ENCODE measurements around the gene EIF5AL1.

Gene EIF5AL1

GRCh38 chr10:79482741-79483140 lies 29.6 kb upstream of the EIF5AL1 start:
- Histone ChIP-seq H3K9me3 (ENCODE audit: insufficient read depth, low read depth, low read length) (peaks cover 3% of the 10 kb centered on the region; the same call in 1 of the 2 replicates), H3K36me3 (ENCODE audit: insufficient read depth, low read length) (no peaks in the 10 kb centered on the region), H3K27me3 (ENCODE audit: insufficient read depth, low read length, poor library complexity, severe bottlenecking) (no peaks in the 10 kb centered on the region), H3K79me2 (ENCODE audit: insufficient read depth, low read length) (no peaks in the 10 kb centered on the region), H4K20me1 (ENCODE audit: insufficient read depth, low read length, poor library complexity, severe bottlenecking) (no peaks in the 10 kb centered on the region), H3K9ac (ENCODE audit: low read depth, low read length, poor library complexity, severe bottlenecking) (no peak overlapping the region), H3K4me1 (ENCODE audit: insufficient read depth, low read length, poor library complexity, severe bottlenecking) (no peaks in the 10 kb centered on the region), H3K4me3 (ENCODE audit: low read length, poor library complexity, severe bottlenecking) (no peak overlapping the region), H3K9me2 (replicated peaks; ENCODE audit: low read depth, low read length) (no peaks in the 10 kb centered on the region), H2AFZ (ENCODE audit: low read length) (peak overlapping the region; percentile 82; the same call in 1 of the 2 replicates), H3K4me2 (ENCODE audit: low read depth, low read length, poor library complexity, severe bottlenecking) (no peak overlapping the region), H3F3A (ENCODE audit: low read depth) (no peaks in the 10 kb centered on the region)
- TF ChIP-seq EZH2phosphoT487 (IDR thresholded peaks at IDR 0.05; ENCODE audit: borderline replicate concordance) (no peak), CTCF (conservative IDR thresholded peaks at IDR 0.05; ENCODE audit: low read length) (no peak)

GRCh38 chr10:79483299-79483698 lies 29.0 kb upstream of the EIF5AL1 start:
- Histone ChIP-seq H4K20me1 (ENCODE audit: insufficient read depth, low read length, poor library complexity, severe bottlenecking) (no peaks in the 10 kb centered on the region), H2AFZ (ENCODE audit: low read length) (no peak overlapping the region), H3K4me3 (ENCODE audit: low read length, poor library complexity, severe bottlenecking) (no peak overlapping the region), H3K4me2 (ENCODE audit: low read depth, low read length, poor library complexity, severe bottlenecking) (no peak overlapping the region), H3K79me2 (ENCODE audit: insufficient read depth, low read length) (no peaks in the 10 kb centered on the region), H3F3A (ENCODE audit: low read depth) (no peaks in the 10 kb centered on the region), H3K27me3 (ENCODE audit: insufficient read depth, low read length, poor library complexity, severe bottlenecking) (no peaks in the 10 kb centered on the region), H3K9me2 (replicated peaks; ENCODE audit: low read depth, low read length) (no peaks in the 10 kb centered on the region), H3K9me3 (ENCODE audit: insufficient read depth, low read depth, low read length) (peaks cover 3% of the 10 kb centered on the region; the same call in 1 of the 2 replicates), H3K9ac (ENCODE audit: low read depth, low read length, poor library complexity, severe bottlenecking) (no peak overlapping the region), H3K4me1 (ENCODE audit: insufficient read depth, low read length, poor library complexity, severe bottlenecking) (no peaks in the 10 kb centered on the region), H3K36me3 (ENCODE audit: insufficient read depth, low read length) (no peaks in the 10 kb centered on the region)
- TF ChIP-seq EZH2phosphoT487 (IDR thresholded peaks at IDR 0.05; ENCODE audit: borderline replicate concordance) (no peak), CTCF (conservative IDR thresholded peaks at IDR 0.05; ENCODE audit: low read length) (no peak)

GRCh38 chr10:79483948-79484347 lies 28.4 kb upstream of the EIF5AL1 start:
- TF ChIP-seq CTCF (conservative IDR thresholded peaks at IDR 0.05; ENCODE audit: low read length): no peak
- TF ChIP-seq EZH2phosphoT487 (IDR thresholded peaks at IDR 0.05; ENCODE audit: borderline replicate concordance): no peak
- Histone ChIP-seq H3K4me2 (ENCODE audit: low read depth, low read length, poor library complexity, severe bottlenecking) (no peak overlapping the region), H3F3A (ENCODE audit: low read depth) (no peaks in the 10 kb centered on the region), H3K9me2 (replicated peaks; ENCODE audit: low read depth, low read length) (no peaks in the 10 kb centered on the region), H3K9ac (ENCODE audit: low read depth, low read length, poor library complexity, severe bottlenecking) (no peak overlapping the region), H3K79me2 (ENCODE audit: insufficient read depth, low read length) (no peaks in the 10 kb centered on the region), H3K27me3 (ENCODE audit: insufficient read depth, low read length, poor library complexity, severe bottlenecking) (no peaks in the 10 kb centered on the region), H3K4me3 (ENCODE audit: low read length, poor library complexity, severe bottlenecking) (no peak overlapping the region), H3K36me3 (ENCODE audit: insufficient read depth, low read length) (no peaks in the 10 kb centered on the region), H2AFZ (ENCODE audit: low read length) (no peak overlapping the region), H3K9me3 (ENCODE audit: insufficient read depth, low read depth, low read length) (peaks cover 3% of the 10 kb centered on the region; the same call in 1 of the 2 replicates), H3K4me1 (ENCODE audit: insufficient read depth, low read length, poor library complexity, severe bottlenecking) (peaks cover 3% of the 10 kb centered on the region), H4K20me1 (ENCODE audit: insufficient read depth, low read length, poor library complexity, severe bottlenecking) (no peaks in the 10 kb centered on the region)
